Right cardiac atrium (tissue), 5 donors: Measurements from ENCODE around the gene CMKLR1. TPM values are rescaled to one million over a fixed set of nuclear protein-coding genes. Genes with fewer than 3 reads are reported as not detected.

Experiments used
- ATAC-seq, 2 donors: fragments of 200-7000 bp; cut with Tn5 transposase; one replicate each; pipeline versions ENCODE4 v1.8.0 to v1.9.1; 2020; ENCODE audit warnings: moderate library complexity in 2 of 2, mild to moderate bottlenecking in 1 of 2
- DNase-seq, 3 donors: peaks; one replicate each; pipeline ENCODE4 v3.0.0-alpha.2; 2020
- H3K27ac ChIP-seq: one replicate; pipeline ENCODE4 v1.5.1; 2013; ENCODE audit warnings: mild to moderate bottlenecking, low read length, control low read depth, moderate library complexity
- H3K27me3 ChIP-seq: one replicate; pipeline ENCODE4 v1.6.1; 2013; ENCODE audit not compliant: control insufficient read depth, insufficient read depth
- H3K4me1 ChIP-seq: one replicate; pipeline ENCODE4 v1.6.1; 2013; ENCODE audit warnings: low read length; ENCODE audit not compliant: control insufficient read depth, insufficient read depth
- H3K4me3 ChIP-seq: one replicate; pipeline ENCODE4 v1.5.1; 2013; ENCODE audit warnings: low read length, control low read depth
- H3K9me3 ChIP-seq: one replicate; pipeline ENCODE4 v1.6.1; 2013; ENCODE audit warnings: low read length; ENCODE audit not compliant: control insufficient read depth
- WGBS: extraction: QIAGEN DNeasy Blood & Tissue Kit; methylation state at CpG from one replicate; pipeline ENCODE4 v1.1.7; 2013; 5-methylcytosine and 5-hydroxymethylcytosine counted together
- intact Hi-C, 4 donors: fragments of 100-400 bp; cut with DNase I; formaldehyde crosslinking; loops; one replicate each; pipeline versions ENCODE4 v1.11.0 to v1.14.0; 2022 to 2023
- long read RNA-seq, 4 donors: library from polyadenylated mRNA; unstranded; transcript quantifications; one replicate each; pipeline ENCODE4 v2.0.0, GENCODE V29; 2020 to 2021
- polyA plus RNA-seq: library from polyadenylated mRNA; stranded (reverse); fragments of 200-250 nt; gene quantifications from one replicate; pipeline ENCODE4 v1.2.3, GENCODE V29; 2013
- total RNA-seq, 4 donors: library from RNA; stranded (reverse); fragmentation: NEBNext Ultra II Directional; extraction: Animal tissue kit (Norgen Biotek cat#: 25700); gene quantifications; one replicate each; pipeline ENCODE4 v1.2.1, GENCODE V29; 2021
- donor health status: healthy with polysubstance abuse.
- donor health status: DM: no; HTN: yes; CAD: no.
- donor health status: DM: no; HTN: no; CAD: no.
- donor health status: DM: no; HTN: yes; CAD: no; lungs with severe emphysema.
- donor health status: DM: yes; HTN: yes; CAD: no.

CMKLR1 gene, protein sequence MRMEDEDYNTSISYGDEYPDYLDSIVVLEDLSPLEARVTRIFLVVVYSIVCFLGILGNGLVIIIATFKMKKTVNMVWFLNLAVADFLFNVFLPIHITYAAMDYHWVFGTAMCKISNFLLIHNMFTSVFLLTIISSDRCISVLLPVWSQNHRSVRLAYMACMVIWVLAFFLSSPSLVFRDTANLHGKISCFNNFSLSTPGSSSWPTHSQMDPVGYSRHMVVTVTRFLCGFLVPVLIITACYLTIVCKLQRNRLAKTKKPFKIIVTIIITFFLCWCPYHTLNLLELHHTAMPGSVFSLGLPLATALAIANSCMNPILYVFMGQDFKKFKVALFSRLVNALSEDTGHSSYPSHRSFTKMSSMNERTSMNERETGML
- total RNA-seq: 10 to 100 TPM in 2 of 4 donors, 1 to 10 TPM in 2; 7.2 to 17.9 (median 9.2) TPM
- 1.6 TPM for polyA plus RNA-seq
- long read RNA-seq, donor 1, partial matches to known transcripts: 0 of 3 reads
- long read RNA-seq, donor 1, other reads (novel, unspliced or antisense): 3 of 3 reads
- long read RNA-seq, donor 2, full-length matches to known transcripts: 2 of 3 reads
- long read RNA-seq, donor 2, partial matches to known transcripts: 0 of 3 reads
- long read RNA-seq, donor 2, other reads (novel, unspliced or antisense): 1 of 3 reads
- long read RNA-seq, donor 3, transcript CMKLR1-204 (4 exons, 1,893 nt): major isoform, 8 of 14 reads
- long read RNA-seq, donor 3, partial matches to known transcripts: 0 of 14 reads
- long read RNA-seq, donor 3, other reads (novel, unspliced or antisense): 6 of 14 reads
- long read RNA-seq, donor 4, full-length matches to known transcripts: 2 of 3 reads
- long read RNA-seq, donor 4, partial matches to known transcripts: 0 of 3 reads
- long read RNA-seq, donor 4, other reads (novel, unspliced or antisense): 1 of 3 reads

DNA sequence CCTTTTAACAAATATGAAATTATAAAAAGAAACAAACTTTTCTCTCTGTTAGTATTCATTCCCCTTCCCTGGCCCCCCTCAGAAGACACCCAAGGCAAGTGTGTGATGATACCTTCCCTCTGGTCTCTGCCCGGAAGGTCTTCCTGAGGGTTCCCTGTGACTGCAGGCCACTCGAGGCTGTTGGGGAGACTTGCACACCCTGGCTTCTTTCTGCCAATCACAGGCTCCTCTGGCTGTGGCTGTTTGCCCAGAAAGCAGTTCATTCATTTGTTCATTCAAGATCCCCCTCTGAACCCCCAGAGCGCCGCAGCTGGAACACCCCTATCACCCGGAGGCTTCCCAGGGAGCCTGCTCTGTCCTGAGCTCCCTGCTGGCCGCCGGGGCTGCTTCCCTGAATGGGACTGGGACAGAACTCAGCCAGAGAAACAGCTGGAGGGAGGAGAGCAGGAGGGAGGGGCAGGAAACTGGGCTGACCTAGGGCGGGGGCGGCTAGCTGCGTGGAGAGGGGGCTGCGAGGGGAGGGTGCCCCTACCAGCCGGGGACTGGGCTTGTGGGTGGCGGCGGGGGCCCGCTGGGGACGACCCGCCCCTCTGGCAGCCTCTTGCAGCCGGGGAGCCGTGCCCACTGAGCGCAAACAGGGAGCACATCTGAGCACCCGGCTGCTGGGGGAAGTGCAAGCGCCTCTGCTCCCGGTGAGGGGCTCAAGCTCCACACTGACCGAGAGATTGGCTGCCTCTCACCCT, at the start of gene CMKLR1:
TSS of gene CMKLR1 (minus strand) at position 397 of the 743 bp plus-strand sequence. CDS start 45,720 bp downstream, outside the sequence.
- H3K27ac ChIP-seq: peak within 1 kb of the TSS; percentile 53
- no peaks in the 10 kb centered on the region for H3K9me3 ChIP-seq
- intact Hi-C loops: no loop called here
- H3K27me3 ChIP-seq: no peaks in the 10 kb centered on the region
- ATAC-seq: peak; percentile 90 to 91
- peak within 1 kb of the TSS; percentile 40 for H3K4me3 ChIP-seq
- peaks cover 2% of the 10 kb centered on the region for H3K4me1 ChIP-seq
- whole genome bisulfite sequencing: 7% methylated on average over 24 of the region's 24 CpGs
- peak; percentile 71 to 91 (median 91) for DNase-seq

DNA sequence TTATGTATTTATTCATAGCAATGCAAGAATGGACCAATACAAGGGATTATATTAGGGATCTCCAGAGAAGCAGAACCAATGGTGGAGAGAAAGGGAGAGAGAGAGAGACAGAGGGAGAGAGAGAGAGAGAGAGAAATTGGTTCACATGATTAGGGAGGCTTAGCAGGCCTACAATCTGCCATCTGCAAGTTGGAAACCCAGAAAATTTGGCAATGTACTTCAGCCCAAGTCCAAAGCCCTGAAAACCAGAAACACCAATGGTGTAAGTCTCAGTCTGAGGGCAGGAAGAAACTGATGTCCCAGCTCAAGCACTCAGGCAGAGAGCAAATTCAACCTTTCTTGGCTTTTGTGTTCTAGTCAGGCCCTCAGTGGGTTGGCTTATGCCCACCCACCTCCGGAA, 48.7 kb upstream of the CMKLR1 start:
- no peaks in the 10 kb centered on the region for H3K9me3 ChIP-seq
- H3K27ac ChIP-seq: no peak overlapping the region
- no peak for ATAC-seq
- intact Hi-C loops: no loop called here
- DNase-seq: no peak
- no peak overlapping the region for H3K4me3 ChIP-seq
- H3K27me3 ChIP-seq: no peaks in the 10 kb centered on the region
- WGBS: 84% methylated on average over 1 of the region's 1 CpG
- no peaks in the 10 kb centered on the region for H3K4me1 ChIP-seq

DNA sequence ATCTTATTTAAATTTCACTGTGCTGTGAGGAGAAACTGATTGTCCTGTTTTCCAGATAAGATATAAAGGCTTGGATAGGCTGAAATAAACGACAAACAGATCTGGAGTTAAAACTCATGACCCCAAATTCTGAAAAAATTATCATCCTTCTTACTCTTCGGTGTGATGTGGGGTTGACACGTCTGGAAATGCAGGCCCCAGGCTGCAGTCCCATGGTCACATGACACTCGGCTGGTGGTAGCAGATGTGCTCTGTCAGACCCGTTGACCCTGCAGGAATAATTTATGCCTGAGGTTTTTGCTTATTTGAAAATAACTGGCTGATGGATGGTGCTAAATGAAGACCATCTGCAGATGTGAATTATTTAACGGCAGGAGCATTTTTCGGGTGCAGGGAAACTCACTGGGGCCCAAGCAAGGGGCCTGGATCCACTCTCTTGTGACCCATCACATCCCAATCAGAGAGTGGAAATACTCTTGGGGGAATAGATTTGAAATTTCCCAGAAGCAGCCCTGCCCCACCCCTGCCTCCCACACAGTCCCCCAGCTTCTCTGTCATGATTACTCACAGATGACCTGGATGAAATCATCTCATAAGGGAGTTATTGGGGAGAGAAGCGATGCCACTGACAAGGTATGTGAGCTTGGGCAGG, 47.7 kb upstream of the CMKLR1 start:
- WGBS: 44% methylated on average over 8 of the region's 8 CpGs
- Histone ChIP-seq H3K4me3 (no peak overlapping the region), H3K27me3 (no peaks in the 10 kb centered on the region), H3K9me3 (no peaks in the 10 kb centered on the region), H3K27ac (no peak overlapping the region), H3K4me1 (no peaks in the 10 kb centered on the region)
- ATAC-seq (no peak), DNase-seq (no peak)
- intact Hi-C loops: no loop called here

DNA sequence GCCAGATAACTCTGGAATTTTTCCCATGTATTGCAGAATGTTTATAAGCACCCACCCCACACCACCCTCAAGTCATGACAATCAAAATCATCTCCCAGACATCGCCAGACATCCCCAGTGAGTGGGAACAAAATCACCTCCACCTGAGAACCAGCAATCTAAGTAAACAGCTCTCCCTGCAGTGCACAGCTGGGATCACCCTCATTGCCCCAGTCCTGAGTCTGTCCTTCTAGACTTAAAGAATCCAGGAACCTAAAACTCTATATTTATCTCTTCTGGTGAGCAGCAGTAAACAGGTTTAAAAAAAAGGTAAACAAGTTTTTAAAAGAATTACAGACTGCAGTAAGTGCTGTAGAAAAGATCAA, 43.3 kb upstream of the CMKLR1 start:
- Histone ChIP-seq H3K27me3 (no peaks in the 10 kb centered on the region), H3K27ac (no peak overlapping the region), H3K9me3 (no peaks in the 10 kb centered on the region), H3K4me3 (no peak overlapping the region), H3K4me1 (no peaks in the 10 kb centered on the region)
- intact Hi-C loops: no loop called here
- DNase-seq (no peak), ATAC-seq (no peak)
- 80% methylated on average over 1 of the region's 1 CpG for WGBS

DNA sequence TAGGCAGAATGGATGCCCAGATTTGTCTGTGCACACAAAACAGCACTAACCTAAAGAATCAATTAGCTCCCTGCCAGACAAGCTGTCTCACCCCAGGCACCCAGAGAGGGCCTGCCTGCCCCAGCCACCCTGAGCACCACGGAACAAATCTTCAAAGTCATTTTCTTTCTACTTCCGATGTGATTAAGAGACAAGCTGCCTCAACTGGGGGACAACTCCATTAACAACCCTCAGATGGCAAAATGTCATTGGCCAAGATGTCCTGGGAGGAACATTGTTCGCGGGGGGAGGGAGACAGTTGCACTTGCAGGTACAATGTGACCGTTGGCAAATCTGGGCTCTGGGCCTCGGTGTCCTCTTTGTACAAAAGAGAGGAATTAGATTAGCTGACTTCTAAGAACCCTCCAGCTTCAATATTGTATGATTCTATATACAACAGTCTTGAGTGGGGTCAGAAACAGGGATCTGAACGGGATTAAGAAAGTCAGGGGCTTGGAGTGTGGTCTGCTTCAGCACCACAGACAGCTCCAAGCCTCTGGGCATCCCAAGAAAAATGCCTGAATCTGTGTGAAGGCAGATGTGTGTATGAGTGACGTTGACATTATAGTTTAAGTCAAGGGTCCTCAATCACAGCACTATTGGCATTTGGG, 42.8 kb upstream of the CMKLR1 start:
- intact Hi-C loops: no loop called here
- 44% methylated on average over 8 of the region's 8 CpGs for WGBS
- no peak overlapping the region for H3K27ac ChIP-seq

DNA sequence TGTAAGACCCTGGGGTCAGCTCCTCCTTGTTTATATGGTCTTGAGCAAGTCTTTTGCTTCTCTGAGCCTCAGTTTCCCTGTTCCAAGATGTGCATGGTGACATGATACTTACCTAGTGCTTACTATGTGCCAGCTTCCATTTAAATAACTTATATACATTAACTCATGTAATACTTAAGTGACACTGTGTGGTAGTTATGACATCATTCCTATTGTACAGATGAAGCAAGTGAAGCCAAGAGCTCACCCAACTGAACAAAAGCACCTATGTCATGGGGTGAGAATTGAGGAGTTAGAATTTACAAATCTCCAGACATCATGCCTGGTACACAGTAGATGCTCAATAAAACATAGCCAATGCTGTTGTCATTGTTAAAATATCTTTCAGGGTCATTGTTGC, 41.3 kb upstream of the CMKLR1 start:
- Histone ChIP-seq H3K4me3 (no peak overlapping the region), H3K4me1 (no peaks in the 10 kb centered on the region), H3K27ac (no peak overlapping the region), H3K27me3 (no peaks in the 10 kb centered on the region), H3K9me3 (no peaks in the 10 kb centered on the region)
- DNase-seq (no peak), ATAC-seq (no peak)
- intact Hi-C loops: no loop called here

More for the DNA sequence above, 42.8 kb upstream of the CMKLR1 start:
- no peaks in the 10 kb centered on the region for H3K9me3 ChIP-seq
- ATAC-seq (no peak), DNase-seq (no peak)
- H3K4me1 ChIP-seq: no peaks in the 10 kb centered on the region
- H3K4me3 ChIP-seq: no peak overlapping the region
- H3K27me3 ChIP-seq: no peaks in the 10 kb centered on the region

DNA sequence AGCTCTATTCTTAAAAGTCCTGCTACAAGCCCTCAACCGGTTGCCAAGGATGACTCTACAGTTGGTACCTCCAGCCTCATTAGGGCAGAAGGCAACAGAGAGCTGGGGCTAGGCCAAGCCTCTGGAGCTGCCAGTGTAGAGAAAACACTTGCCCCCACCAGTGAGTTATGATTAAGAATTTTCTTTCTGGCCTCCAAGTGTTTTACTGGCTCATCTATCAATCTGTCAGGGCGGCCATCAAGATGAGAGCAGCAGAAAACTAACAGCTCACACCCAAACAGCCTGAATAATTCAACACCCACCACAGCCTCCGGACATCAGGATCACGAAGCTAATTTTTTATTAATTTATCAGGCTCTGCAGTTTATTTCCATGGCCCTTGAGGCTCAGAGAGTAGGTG, 40.7 kb upstream of the CMKLR1 start:
- 76% methylated on average over 4 of the region's 4 CpGs for WGBS
- DNase-seq (no peak), ATAC-seq (no peak)
- no peak overlapping the region for H3K4me3 ChIP-seq
- H3K27me3 ChIP-seq: no peaks in the 10 kb centered on the region
- H3K9me3 ChIP-seq: no peaks in the 10 kb centered on the region
- H3K27ac ChIP-seq: no peak overlapping the region
- intact Hi-C loops: no loop called here
- H3K4me1 ChIP-seq: no peaks in the 10 kb centered on the region

DNA sequence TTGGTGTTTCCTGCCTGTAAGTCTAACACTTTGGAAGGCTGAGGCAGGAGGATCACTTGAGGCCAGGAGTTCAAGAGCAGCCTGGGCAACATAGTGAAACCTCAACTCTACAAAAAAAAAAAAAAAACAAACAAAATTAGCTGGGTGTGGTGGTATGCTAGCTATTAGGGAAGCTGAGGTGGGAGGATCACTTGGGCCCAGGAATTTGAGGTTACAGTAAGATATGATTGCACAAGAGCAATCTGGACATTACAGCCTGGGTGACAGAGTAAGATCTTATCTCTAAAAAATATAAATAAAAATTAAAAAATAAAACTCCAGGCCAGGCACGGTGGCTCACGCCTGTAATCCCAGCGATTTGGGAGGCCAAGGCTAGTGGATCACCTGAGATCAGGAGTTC, 39.8 kb upstream of the CMKLR1 start:
- H3K27me3 ChIP-seq: no peaks in the 10 kb centered on the region
- no peaks in the 10 kb centered on the region for H3K4me1 ChIP-seq
- no peak overlapping the region for H3K27ac ChIP-seq
- no peak overlapping the region for H3K4me3 ChIP-seq
- peaks cover under 1% of the 10 kb centered on the region for H3K9me3 ChIP-seq
- ATAC-seq (no peak), DNase-seq (no peak)
- 85% methylated on average over 3 of the region's 3 CpGs for WGBS
- intact Hi-C loops: no loop called here

DNA sequence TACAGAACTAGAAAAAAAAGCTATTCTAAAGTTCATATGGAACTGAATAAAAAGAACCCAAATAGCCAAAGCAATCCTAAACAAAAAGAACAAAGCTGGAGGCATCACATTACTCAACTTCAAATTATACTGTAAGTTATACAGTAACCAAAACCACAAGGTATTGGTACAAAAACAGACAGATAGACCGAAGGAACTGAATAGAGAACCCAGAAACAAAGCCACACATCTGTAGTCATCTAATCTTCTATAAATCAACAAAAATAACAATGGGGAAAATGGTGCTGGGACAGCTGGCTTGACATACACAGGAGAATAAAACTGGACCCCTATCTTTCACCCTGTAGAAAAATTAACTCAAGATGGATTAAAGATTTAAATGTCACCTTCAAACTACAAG, 38.1 kb upstream of the CMKLR1 start:
- H3K27ac ChIP-seq: no peak overlapping the region
- no peak for ATAC-seq
- no peak for DNase-seq
- H3K9me3 ChIP-seq: peaks cover 4% of the 10 kb centered on the region
- H3K4me1 ChIP-seq: no peaks in the 10 kb centered on the region
- H3K4me3 ChIP-seq: no peak overlapping the region
- no peaks in the 10 kb centered on the region for H3K27me3 ChIP-seq
- 38% methylated on average over 1 of the region's 1 CpG for WGBS
- intact Hi-C loops: no loop called here

DNA sequence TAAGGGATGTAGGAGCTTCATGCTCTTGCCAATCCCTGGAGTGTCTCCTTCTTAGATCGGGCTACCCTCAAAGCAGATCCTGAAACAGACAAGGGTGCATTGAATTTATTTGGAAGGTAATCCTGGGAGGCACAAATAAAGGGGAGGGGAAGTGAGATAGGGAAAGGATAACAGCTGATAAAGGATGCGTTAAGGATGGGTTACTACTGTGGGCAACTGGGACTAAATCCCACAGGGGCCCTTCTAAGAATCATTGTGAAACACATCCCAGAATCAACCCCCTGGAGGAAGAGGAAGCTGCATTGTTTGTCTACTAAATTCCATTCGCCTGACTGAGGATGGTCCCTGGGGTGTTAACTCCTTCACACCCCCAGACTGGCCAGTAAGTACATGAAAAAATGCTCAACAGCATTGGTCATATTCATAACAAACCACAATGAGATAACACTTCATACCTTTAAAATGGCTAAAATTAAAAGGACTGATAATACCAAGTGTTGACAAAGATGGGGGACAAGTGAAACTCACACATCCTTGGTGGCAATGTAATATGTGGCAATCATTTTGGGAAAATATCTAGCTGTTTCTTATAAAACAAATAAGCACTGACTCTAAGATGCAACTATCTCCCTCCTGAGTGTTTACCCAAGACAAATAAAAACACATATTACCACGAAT, 37.0 kb upstream of the CMKLR1 start:
- intact Hi-C loops: no loop called here
- H3K9me3 ChIP-seq: peaks cover 4% of the 10 kb centered on the region
- DNase-seq: no peak

More for the DNA sequence above, 37.0 kb upstream of the CMKLR1 start:
- Histone ChIP-seq H3K27ac (no peak overlapping the region), H3K4me1 (no peaks in the 10 kb centered on the region), H3K27me3 (no peaks in the 10 kb centered on the region), H3K4me3 (no peak overlapping the region)
- ATAC-seq: no peak
- WGBS: 48% methylated on average over 4 of the region's 4 CpGs
